ENCODE results near the gene AGXT.

The AGXT gene

GRCh38 chr2:240919786-240920782, 51.5 kb downstream of the AGXT start:
- DNase-seq (ENCODE audit: low read depth), result no peak
- no peak for TF ChIP-seq CTCF (conservative IDR thresholded peaks at IDR 0.05; ENCODE audit: low read length)
- no peak overlapping the region for H3K4me3 ChIP-seq (ENCODE audit: low read length)

DNA sequence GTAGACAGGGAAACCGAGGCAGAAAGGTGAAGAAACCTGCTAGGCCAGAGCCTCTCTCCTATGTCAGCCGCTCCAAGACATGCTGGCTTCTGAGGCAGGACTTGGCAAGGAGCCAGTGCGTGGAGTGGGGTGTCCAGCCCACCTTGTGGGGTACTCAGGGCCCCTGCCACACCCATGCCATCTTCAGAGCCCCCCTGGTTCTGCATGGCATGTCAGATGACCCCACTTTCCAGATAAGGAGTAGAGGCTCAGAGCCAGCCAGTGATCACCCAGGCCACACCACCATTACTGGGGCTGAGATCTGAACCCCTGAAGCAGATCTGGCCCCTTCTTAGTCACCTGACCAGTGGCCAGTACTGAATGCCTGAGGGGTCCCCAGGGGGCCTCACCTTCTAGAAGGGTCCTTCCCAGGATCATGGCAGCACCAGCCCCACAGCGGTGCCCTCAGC, 52.2 kb downstream of the AGXT start:
- DNase-seq (ENCODE audit: low read depth), result peak; percentile 13
- no peak for TF ChIP-seq CTCF (conservative IDR thresholded peaks at IDR 0.05; ENCODE audit: low read length)
- peak overlapping the region; percentile 9 for H3K4me3 ChIP-seq (ENCODE audit: low read length)

DNA sequence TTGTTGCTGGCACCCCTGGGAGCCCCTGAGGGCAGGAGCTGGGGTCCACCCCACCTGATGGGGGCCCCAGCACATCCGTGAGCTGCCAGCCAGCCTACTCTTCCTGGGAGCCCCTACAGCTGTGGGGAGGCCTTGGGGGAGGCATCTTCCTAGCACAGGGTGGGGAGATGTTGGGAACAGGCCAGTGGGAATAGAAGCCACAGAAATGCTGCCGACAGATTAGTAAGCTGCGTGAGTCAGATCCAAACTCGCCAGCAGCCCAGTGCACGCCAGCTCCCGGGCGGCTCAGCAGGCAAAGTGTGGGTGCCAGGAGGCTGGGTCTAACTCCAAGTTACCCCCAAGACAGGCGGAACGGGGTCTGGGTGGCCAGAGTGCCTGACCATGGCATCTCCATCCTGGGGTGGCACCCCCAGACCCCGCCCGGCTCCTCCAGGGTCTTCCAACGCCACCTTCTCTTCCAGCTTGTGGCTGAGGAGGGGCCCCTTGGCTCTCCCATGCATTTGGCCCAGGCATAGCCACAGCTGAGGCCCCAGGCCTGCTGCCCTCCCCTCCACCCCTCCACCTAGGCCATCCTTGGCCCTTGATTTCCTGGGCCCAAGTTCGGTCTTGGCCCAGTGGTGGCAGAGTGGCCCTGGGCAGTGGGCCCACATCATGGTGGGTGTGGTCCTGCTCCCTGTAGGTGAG, 52.8 kb downstream of the AGXT start:
- TF ChIP-seq CTCF (conservative IDR thresholded peaks at IDR 0.05; ENCODE audit: low read length), result no peak
- peak; percentile 98 for DNase-seq (ENCODE audit: low read depth)
- H3K4me3 ChIP-seq (ENCODE audit: low read length), result peak overlapping the region; percentile 9

- H3K4me3 ChIP-seq (ENCODE audit: low read length), result no peak overlapping the region
- no peak for DNase-seq (ENCODE audit: low read depth)
- no peak for TF ChIP-seq CTCF (conservative IDR thresholded peaks at IDR 0.05; ENCODE audit: low read length)
These were observed 53.3 kb downstream of the AGXT start for GRCh38 chr2:240921995-240922244.

- TF ChIP-seq CTCF (conservative IDR thresholded peaks at IDR 0.05; ENCODE audit: low read length), result no peak
- no peak for DNase-seq (ENCODE audit: low read depth)
- no peak overlapping the region for H3K4me3 ChIP-seq (ENCODE audit: low read length)
These were observed 53.8 kb downstream of the AGXT start for GRCh38 chr2:240922245-240922981.

DNA sequence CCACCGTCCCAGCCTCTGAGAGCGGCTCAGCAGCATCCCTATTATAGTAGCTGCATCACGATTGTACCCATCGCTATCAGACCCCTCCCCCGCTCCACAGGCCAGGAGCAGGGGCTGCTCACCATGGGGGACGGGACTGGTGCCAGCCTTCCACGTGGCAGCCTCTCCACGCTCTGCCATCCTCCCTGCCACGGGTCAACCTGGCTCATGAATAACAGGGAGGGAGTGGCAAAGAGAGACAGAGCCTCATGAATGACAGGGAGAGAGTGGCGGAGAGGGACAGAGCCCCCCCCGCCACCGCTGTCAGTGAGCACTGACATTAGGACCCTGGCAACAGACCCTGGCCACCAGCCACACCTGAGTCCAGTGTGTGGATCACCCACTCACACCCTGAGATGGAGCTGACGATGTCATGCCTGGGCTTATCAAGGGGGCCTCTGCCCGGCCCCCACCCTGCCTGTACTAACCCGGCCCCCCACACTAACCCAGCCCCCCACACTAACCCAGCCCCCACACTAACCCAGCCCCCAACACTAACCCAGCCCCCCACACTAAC, 54.4 kb downstream of the AGXT start:
- no peak for TF ChIP-seq CTCF (conservative IDR thresholded peaks at IDR 0.05; ENCODE audit: low read length)
- no peak overlapping the region for H3K4me3 ChIP-seq (ENCODE audit: low read length)
- DNase-seq (ENCODE audit: low read depth), result no peak
